ENCODE results near the gene C10orf67. TPM values are rescaled to one million over a fixed set of nuclear protein-coding genes. Genes with fewer than 3 reads are reported as not detected.
"Not testable (repeated sequence)": the region's sequence is repeated elsewhere in the genome, so short reads cannot be mapped to it uniquely, and the experiment has no call there.

Gene C10orf67
- total RNA-seq = 1.2 TPM

GRCh38 chr10:23344241-23344841 lies at the start of gene C10orf67:
Gene C10orf67, minus strand, starts transcription at chr10:23344797. Its CDS starts 23 bp downstream, at chr10:23344774.
- ATAC-seq (peak; percentile 73), DNase-seq (ENCODE audit: low spot score) (peak; percentile 72)
- intact Hi-C loops (cut with DNase I) = no loop called here

GRCh38 chr10:23391821-23392220 lies 47.2 kb upstream of the C10orf67 start:
- intact Hi-C loops (cut with DNase I) = no loop called here
- no peak for DNase-seq (ENCODE audit: low spot score)
- no peak for ATAC-seq

- intact Hi-C loops (cut with DNase I) = no loop called here
- no peak for ATAC-seq
- DNase-seq (ENCODE audit: low spot score) = no peak
These were observed 46.2 kb upstream of the C10orf67 start for GRCh38 chr10:23390809-23391208.

GRCh38 chr10:23390408-23390807 lies 45.8 kb upstream of the C10orf67 start:
- intact Hi-C loops (cut with DNase I); ATAC-seq; DNase-seq (ENCODE audit: low spot score): not testable (repeated sequence)

- intact Hi-C loops (cut with DNase I); ATAC-seq; DNase-seq (ENCODE audit: low spot score): not testable (repeated sequence)
These were observed 42.9 kb upstream of the C10orf67 start for GRCh38 chr10:23387516-23387915.

- DNase-seq (ENCODE audit: low spot score) = no peak
- ATAC-seq = no peak
- intact Hi-C loops (cut with DNase I) = no loop called here
These were observed 41.5 kb upstream of the C10orf67 start for GRCh38 chr10:23386052-23386451.

GRCh38 chr10:23384364-23384763 lies 39.8 kb upstream of the C10orf67 start:
- ATAC-seq (no peak), DNase-seq (ENCODE audit: low spot score) (no peak)
- intact Hi-C loops (cut with DNase I) = no loop called here

- ATAC-seq (no peak), DNase-seq (ENCODE audit: low spot score) (no peak)
- intact Hi-C loops (cut with DNase I) = no loop called here
These were observed 39.0 kb upstream of the C10orf67 start for GRCh38 chr10:23383637-23384036.

- DNase-seq (ENCODE audit: low spot score) (no peak), ATAC-seq (no peak)
- intact Hi-C loops (cut with DNase I) = no loop called here
These were observed 36.9 kb upstream of the C10orf67 start for GRCh38 chr10:23381298-23382040.

- ATAC-seq (no peak), DNase-seq (ENCODE audit: low spot score) (no peak)
- intact Hi-C loops (cut with DNase I) = loop anchor here (5.0 kb wide), 1 partner anchor 33 kb away; no protein-coding TSS in a partner anchor
These were observed 35.1 kb upstream of the C10orf67 start for GRCh38 chr10:23379686-23380085.

GRCh38 chr10:23376229-23376655 lies 31.6 kb upstream of the C10orf67 start:
- ATAC-seq (peak; percentile 76), DNase-seq (ENCODE audit: low spot score) (no peak)
- intact Hi-C loops (cut with DNase I) = loop anchor here (5.0 kb wide), 1 partner anchor 36 kb away; no protein-coding TSS in a partner anchor

- intact Hi-C loops (cut with DNase I) = loop anchor here (5.0 kb wide), 1 partner anchor 37 kb away; no protein-coding TSS in a partner anchor
- no peak for ATAC-seq
These were observed 30.8 kb upstream of the C10orf67 start for GRCh38 chr10:23375366-23375765.

GRCh38 chr10:23373156-23373555 lies 28.6 kb upstream of the C10orf67 start:
- ATAC-seq (no peak), DNase-seq (ENCODE audit: low spot score) (no peak)
- intact Hi-C loops (cut with DNase I) = no loop called here

More at GRCh38 chr10:23375366-23375765, 30.8 kb upstream of the C10orf67 start:
- no peak for DNase-seq (ENCODE audit: low spot score)

GRCh38 chr10:23371073-23371472 lies 26.5 kb upstream of the C10orf67 start:
- ATAC-seq (no peak), DNase-seq (ENCODE audit: low spot score) (no peak)
- intact Hi-C loops (cut with DNase I) = no loop called here

- intact Hi-C loops (cut with DNase I) = no loop called here
- no peak for ATAC-seq
- DNase-seq (ENCODE audit: low spot score) = no peak
These were observed 25.5 kb upstream of the C10orf67 start for GRCh38 chr10:23370106-23370505.

GRCh38 chr10:23368816-23369640 lies 24.4 kb upstream of the C10orf67 start:
- DNase-seq (ENCODE audit: low spot score) (no peak), ATAC-seq (no peak)
- intact Hi-C loops (cut with DNase I) = no loop called here

GRCh38 chr10:23367896-23368595 lies 23.4 kb upstream of the C10orf67 start:
- ATAC-seq = no peak
- no peak for DNase-seq (ENCODE audit: low spot score)
- intact Hi-C loops (cut with DNase I) = no loop called here

- ATAC-seq; intact Hi-C loops (cut with DNase I); DNase-seq (ENCODE audit: low spot score): not testable (repeated sequence)
These were observed 20.9 kb upstream of the C10orf67 start for GRCh38 chr10:23365417-23366030.

All from sciatic nerve (tissue), 2 donors.